PC-3 (cell line): ENCODE results near the gene CA10. TPM values are rescaled to one million over a fixed set of nuclear protein-coding genes. Genes with fewer than 3 reads are reported as not detected.

Source experiments
- ATAC-seq: fragments of 200-7000 bp; cut with Tn5 transposase; 2 replicates; pipeline ENCODE4 v1.9.1; 2020; ENCODE audit warnings: mild to moderate bottlenecking, moderate library complexity
- BruUV-seq: library from RNA; stranded (reverse); fragments of 400-500 nt; replicated peaks from 2 replicates; lab custom pipeline; 2021; lab: Mats Ljungman, UMichigan
- CTCF ChIA-PET: fragments of 300-600 bp; sonication (Branson Sonifier 250); formaldehyde crosslinking; loops from one replicate; lab custom pipeline; 2022; ENCODE audit warnings: antibody characterized with exemption; lab: Charles Lee
- POLR2A ChIA-PET: fragments of 300-600 bp; sonication (Branson Sonifier 250); formaldehyde crosslinking; loops from one replicate; lab custom pipeline; 2022; ENCODE audit warnings: antibody characterized with exemption; ENCODE audit not compliant: unreplicated experiment; lab: Charles Lee
- DNase-seq: peaks from one replicate; pipeline ENCODE4 v3.0.0-alpha.2; 2015
- H2AFZ ChIP-seq: fragments of 300-600 bp; sonication (generic); 2 replicates; pipeline ENCODE4 v1.6.0; 2016; ENCODE audit warnings: antibody characterized with exemption, low read length
- H3F3A ChIP-seq: fragments of 300-600 bp; sonication (generic); one replicate; pipeline ENCODE4 v1.6.0; 2017; ENCODE audit warnings: antibody characterized with exemption, low read length, control low read depth, mild to moderate bottlenecking; ENCODE audit not compliant: unreplicated experiment
- H3K27ac ChIP-seq: fragments of 300-600 bp; sonication (generic); 2 replicates; pipeline ENCODE4 v1.5.1; 2016; ENCODE audit warnings: mild to moderate bottlenecking, low read length
- H3K27me3 ChIP-seq: fragments of 300-600 bp; sonication (generic); 2 replicates; pipeline ENCODE4 v1.6.1; 2016; ENCODE audit warnings: low read length, mixed read lengths
- H3K36me3 ChIP-seq: fragments of 300-600 bp; sonication (generic); 2 replicates; pipeline ENCODE4 v1.6.1; 2016; ENCODE audit warnings: low read depth, mixed run types, low read length, mixed read lengths
- H3K4me1 ChIP-seq: fragments of 300-600 bp; sonication (generic); 2 replicates; pipeline ENCODE4 v1.5.1; 2016; ENCODE audit warnings: low read length; ENCODE audit not compliant: insufficient read depth
- H3K4me2 ChIP-seq: fragments of 300-600 bp; sonication (generic); 2 replicates; pipeline ENCODE4 v1.6.0; 2016; ENCODE audit warnings: low read length
- H3K4me3 ChIP-seq: fragments of 300-600 bp; sonication (generic); 2 replicates; pipeline ENCODE4 v1.5.1; 2016; ENCODE audit warnings: mild to moderate bottlenecking, low read length, mixed read lengths
- H3K79me2 ChIP-seq: fragments of 300-600 bp; sonication (generic); 2 replicates; pipeline ENCODE4 v1.6.1; 2017; ENCODE audit warnings: low read length, mixed read lengths
- H3K9ac ChIP-seq: fragments of 300-600 bp; sonication (generic); 2 replicates; pipeline ENCODE4 v1.6.0; 2016; ENCODE audit warnings: mild to moderate bottlenecking, low read length
- H3K9me2 ChIP-seq: fragments of 300-600 bp; sonication (generic); replicated peaks from 2 replicates; pipeline ENCODE4 v1.6.1; 2016; ENCODE audit warnings: mixed run types, low read length, mixed read lengths
- H3K9me3 ChIP-seq: fragments of 300-600 bp; sonication (generic); 2 replicates; pipeline ENCODE4 v1.6.1; 2016; ENCODE audit warnings: low read length, mixed read lengths
- H4K20me1 ChIP-seq: fragments of 300-600 bp; sonication (generic); 2 replicates; pipeline ENCODE4 v1.6.1; 2016; ENCODE audit warnings: low read length, mixed read lengths
- CTCF ChIP-seq: fragments of 300-600 bp; sonication (generic); conservative IDR thresholded peaks from 2 replicates; pipeline ENCODE4 v1.5.1; 2017; ENCODE audit warnings: antibody characterized with exemption, low read depth, mild to moderate bottlenecking, low read length
- EZH2 ChIP-seq: fragments of 300-600 bp; sonication (generic); IDR thresholded peaks from one replicate; pipeline ENCODE4 v1.6.1; 2017; ENCODE audit warnings: antibody characterized with exemption, mild to moderate bottlenecking, low read length; ENCODE audit not compliant: unreplicated experiment
- EZH2phosphoT487 ChIP-seq: fragments of 300-600 bp; sonication (generic); IDR thresholded peaks from 2 replicates; pipeline ENCODE4 v1.6.1; 2018; ENCODE audit warnings: mild to moderate bottlenecking, antibody characterized with exemption, low read length, borderline replicate concordance
- intact Hi-C: fragments of 100-400 bp; cut with micrococcal nuclease; formaldehyde crosslinking; loops from 2 replicates; pipeline ENCODE4 v1.9.0; 2023
- total RNA-seq: library from RNA; depleted of rRNA; stranded (reverse); fragments of >200 nt; gene quantifications from 2 replicates; pipeline ENCODE4 v1.2.3, GENCODE V29; 2014

Gene CA10
- total RNA-seq, 1 experiment from 2014 or later = not detected

GRCh38 chr17:51995797-51996403, 162.6 kb downstream of the CA10 start:
- ATAC-seq = no peak
- CTCF ChIA-PET = no interaction called here

GRCh38 chr17:51992864-51993416, 165.6 kb downstream of the CA10 start:
- TF ChIP-seq EZH2phosphoT487 = no peak
- no peak for TF ChIP-seq CTCF
- TF ChIP-seq EZH2 = no peak
- Histone ChIP-seq H3F3A (no peaks in the 10 kb centered on the region), H3K27me3 (no peaks in the 10 kb centered on the region), H3K27ac (no peak overlapping the region), H3K9ac (no peak overlapping the region), H2AFZ (no peak overlapping the region), H3K4me1 (no peaks in the 10 kb centered on the region), H3K9me3 (no peaks in the 10 kb centered on the region), H4K20me1 (no peaks in the 10 kb centered on the region), H3K36me3 (no peaks in the 10 kb centered on the region), H3K79me2 (no peaks in the 10 kb centered on the region), H3K9me2 (no peaks in the 10 kb centered on the region), H3K4me2 (no peak overlapping the region), H3K4me3 (no peak overlapping the region)
- BruUV-seq = no TSS peak
- ChIA-PET CTCF (no interaction called here), POLR2A (no interaction called here)
- no peak for DNase-seq
- intact Hi-C loops = no loop called here
- ATAC-seq = no peak

More at GRCh38 chr17:51995797-51996403, 162.6 kb downstream of the CA10 start:
- peak; percentile 13 for DNase-seq
- no peaks in the 10 kb centered on the region for H3K9me2 ChIP-seq
- BruUV-seq = no TSS peak
- no peaks in the 10 kb centered on the region for H3K27me3 ChIP-seq
- no peak overlapping the region for H3K4me2 ChIP-seq
- no peak overlapping the region for H3K4me3 ChIP-seq
- H3K79me2 ChIP-seq = no peaks in the 10 kb centered on the region
- no peaks in the 10 kb centered on the region for H3K4me1 ChIP-seq
- no peaks in the 10 kb centered on the region for H3K36me3 ChIP-seq
- H3K27ac ChIP-seq = no peak overlapping the region
- no peak overlapping the region for H2AFZ ChIP-seq
- no peak overlapping the region for H3K9ac ChIP-seq
- no peaks in the 10 kb centered on the region for H3F3A ChIP-seq
- H3K9me3 ChIP-seq = no peaks in the 10 kb centered on the region
- TF ChIP-seq EZH2phosphoT487 (no peak), CTCF (no peak), EZH2 (no peak)
- no peaks in the 10 kb centered on the region for H4K20me1 ChIP-seq
- intact Hi-C loops = no loop called here
- POLR2A ChIA-PET = no interaction called here

- intact Hi-C loops = no loop called here
- no peak overlapping the region for H3K4me3 ChIP-seq
- ATAC-seq (no peak), DNase-seq (no peak)
- H3F3A ChIP-seq = no peaks in the 10 kb centered on the region
- no peak overlapping the region for H2AFZ ChIP-seq
- no peaks in the 10 kb centered on the region for H3K4me1 ChIP-seq
- H3K4me2 ChIP-seq = no peak overlapping the region
- no peak for TF ChIP-seq EZH2
- no peak for TF ChIP-seq EZH2phosphoT487
- no peak for TF ChIP-seq CTCF
- H3K27me3 ChIP-seq = peaks cover 17% of the 10 kb centered on the region; the same call in 1 of the 2 replicates
- ChIA-PET POLR2A (no interaction called here), CTCF (no interaction called here)
- H4K20me1 ChIP-seq = no peaks in the 10 kb centered on the region
- no peak overlapping the region for H3K27ac ChIP-seq
- H3K36me3 ChIP-seq = no peaks in the 10 kb centered on the region
- H3K79me2 ChIP-seq = no peaks in the 10 kb centered on the region
- no peaks in the 10 kb centered on the region; the same call in 1 of the 2 replicates for H3K9me3 ChIP-seq
- no peak overlapping the region for H3K9ac ChIP-seq
- BruUV-seq = no TSS peak
- H3K9me2 ChIP-seq = no peaks in the 10 kb centered on the region
Observed at GRCh38 chr17:51971121-51971520, 187.4 kb downstream of the CA10 start.
